Endometrial microvascular endothelial cells (primary cell): ENCODE data around the gene DENND4A. TPM values are rescaled to one million over a fixed set of nuclear protein-coding genes. Genes with fewer than 3 reads are reported as not detected.
"Not testable (repeated sequence)": the region's sequence is repeated elsewhere in the genome, so short reads cannot be mapped to it uniquely, and the experiment has no call there.

Source experiments
- in situ Hi-C: cut with HindIII; loops from 2 replicates; pipeline ENCODE4 v1.10.0; 2017; ENCODE audit warnings: low sequenced_read_pairs, low pct_unique_long_range_greater_than_20kb; ENCODE audit errors: inconsistent ontology term
- total RNA-seq: library from RNA; depleted of rRNA; stranded (reverse); fragments of >200 nt; gene quantifications from one replicate; pipeline ENCODE4 v1.2.3, GENCODE V29; 2015; ENCODE audit errors: inconsistent ontology term

DENND4A gene
- total RNA-seq, 1 donor from 2014 or later = 21.2 TPM

GRCh38 chr15:65766422-65767263 lies 25.4 kb downstream of the DENND4A start:
- in situ Hi-C loops = no loop called here

DNA sequence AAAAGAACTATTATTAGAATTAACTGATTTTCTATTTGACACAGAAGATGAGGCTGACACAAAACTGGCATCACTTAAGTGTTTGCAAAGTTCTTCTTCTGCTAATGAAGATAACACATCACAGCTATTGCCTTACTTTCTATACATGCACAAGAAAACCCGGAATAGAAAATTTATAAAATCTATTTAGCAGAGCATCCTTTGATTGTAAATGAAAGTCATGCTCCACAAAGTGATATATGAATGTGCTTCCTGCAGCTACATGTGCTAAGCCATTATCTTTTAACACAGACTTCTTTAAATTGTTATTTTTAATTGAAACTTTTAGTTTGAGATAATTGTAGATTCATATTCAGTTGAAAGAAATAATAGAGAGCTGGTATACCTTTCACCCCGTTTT lies 27.0 kb downstream of the DENND4A start:
- in situ Hi-C loops = no loop called here

GRCh38 chr15:65762914-65763787 lies 28.9 kb downstream of the DENND4A start:
- in situ Hi-C loops = no loop called here

DNA sequence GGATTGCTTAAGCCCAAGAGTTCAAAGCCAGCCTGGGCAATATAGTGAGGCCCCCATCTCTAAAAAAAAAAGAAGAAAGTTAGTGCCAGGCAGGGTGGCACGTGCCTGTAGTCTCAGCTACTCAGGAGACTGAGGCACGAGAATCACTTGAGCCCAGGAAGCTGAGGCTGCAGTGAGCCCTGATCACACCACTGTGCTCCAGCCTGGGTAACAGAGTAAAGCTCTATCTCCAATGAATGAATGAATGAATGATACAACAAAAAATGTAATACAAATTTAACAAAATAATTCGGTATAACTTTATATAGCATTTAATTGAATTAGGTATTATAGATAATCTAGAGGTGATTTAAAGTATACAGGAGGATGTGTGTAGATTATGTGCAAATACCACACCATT lies 29.7 kb downstream of the DENND4A start:
- in situ Hi-C loops = no loop called here

- in situ Hi-C loops = no loop called here
Observed at GRCh38 chr15:65761210-65761926, 30.7 kb downstream of the DENND4A start.

GRCh38 chr15:65759441-65759840 lies 32.7 kb downstream of the DENND4A start:
- in situ Hi-C loops = no loop called here

GRCh38 chr15:65758242-65758641 lies 33.9 kb downstream of the DENND4A start:
- in situ Hi-C loops = no loop called here

GRCh38 chr15:65757256-65757655 lies 34.8 kb downstream of the DENND4A start:
- in situ Hi-C loops = no loop called here

DNA sequence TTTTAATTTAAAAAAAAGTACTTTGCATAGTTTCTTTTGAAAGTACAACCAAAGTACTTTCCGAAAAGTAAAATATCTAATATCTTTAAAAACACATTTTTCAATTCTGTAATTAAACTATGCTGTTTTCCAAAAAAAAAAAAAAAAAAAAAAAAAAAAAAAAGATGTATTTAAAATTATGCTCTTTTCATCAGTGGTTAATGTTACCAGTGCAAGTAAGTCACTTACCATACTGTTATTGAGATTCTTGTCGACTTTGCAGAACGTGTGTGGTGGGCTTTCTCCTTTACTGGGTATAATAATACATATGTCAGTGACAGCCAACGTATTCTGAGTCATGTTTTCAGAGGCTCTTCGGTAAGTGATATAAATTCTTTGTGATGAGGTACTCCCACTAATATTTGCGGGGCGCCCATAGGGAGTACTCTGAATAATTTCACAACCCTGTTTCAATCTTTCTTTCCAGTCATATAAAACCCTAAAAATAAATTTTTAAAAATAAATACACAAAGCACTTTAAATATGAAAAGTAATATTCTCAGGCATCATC lies 39.9 kb downstream of the DENND4A start:
- in situ Hi-C loops = no loop called here

GRCh38 chr15:65751431-65751830 lies 40.7 kb downstream of the DENND4A start:
- in situ Hi-C loops = no loop called here

- in situ Hi-C loops = no loop called here
Observed at GRCh38 chr15:65747265-65747664, 44.8 kb downstream of the DENND4A start.

- in situ Hi-C loops = no loop called here
Observed at GRCh38 chr15:65743637-65744252, 48.3 kb downstream of the DENND4A start.

DNA sequence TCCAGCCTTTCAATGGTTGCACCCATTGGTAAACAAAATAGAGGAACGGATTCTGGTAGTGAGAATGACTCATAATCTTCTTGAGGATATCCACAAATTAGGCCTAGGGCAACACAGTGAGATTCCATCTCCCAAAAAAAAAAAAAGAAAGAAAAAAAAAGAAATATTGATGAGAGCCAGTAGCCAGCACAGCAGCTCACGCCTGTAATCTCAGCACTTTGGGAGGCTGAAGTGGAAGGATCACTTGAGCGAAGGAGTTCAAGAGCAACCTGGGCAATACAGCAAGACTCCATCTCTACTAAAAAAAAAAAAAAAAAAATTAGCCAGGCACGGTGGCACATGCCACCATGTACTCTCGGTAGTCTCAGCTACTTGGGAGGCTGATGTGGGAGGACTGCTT lies 51.9 kb downstream of the DENND4A start:
- in situ Hi-C loops = no loop called here

DNA sequence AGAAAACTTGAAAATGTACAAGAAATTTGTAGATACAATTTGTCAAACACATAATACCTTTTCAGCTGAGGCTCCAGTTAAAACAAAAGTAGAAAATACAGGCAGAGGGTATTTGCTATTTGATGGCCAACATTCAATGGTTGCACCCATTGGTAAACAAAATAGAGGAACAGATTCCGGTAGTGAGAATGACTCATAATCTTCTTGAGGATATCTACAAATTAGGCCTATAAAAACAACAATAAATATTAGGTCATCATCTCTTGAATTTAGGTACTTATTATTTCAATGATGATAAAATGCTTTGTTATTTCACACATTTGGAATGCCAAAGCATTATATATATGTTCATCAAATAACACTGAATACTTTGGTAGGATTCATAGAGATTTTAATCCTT lies 53.4 kb downstream of the DENND4A start:
- in situ Hi-C loops = no loop called here

DNA sequence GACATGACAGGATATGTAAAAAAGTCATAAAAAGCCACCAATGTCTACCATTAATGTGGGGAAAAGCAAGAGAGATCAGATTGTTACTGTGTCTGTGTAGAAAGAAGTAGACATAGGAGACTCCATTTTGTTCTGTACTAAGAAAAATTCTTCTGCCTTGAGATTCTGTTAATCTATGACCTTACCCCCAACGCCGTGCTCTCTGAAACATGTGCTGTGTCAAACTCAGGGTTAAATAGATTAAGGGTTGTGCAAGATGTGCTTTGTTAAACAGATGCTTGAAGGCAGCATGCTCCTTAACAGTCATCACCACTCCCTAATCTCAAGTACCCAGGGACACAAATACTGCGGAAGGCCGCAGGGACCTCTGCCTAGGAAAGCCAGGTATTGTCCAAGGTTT lies 58.5 kb downstream of the DENND4A start:
- in situ Hi-C loops = not testable (repeated sequence)

DNA sequence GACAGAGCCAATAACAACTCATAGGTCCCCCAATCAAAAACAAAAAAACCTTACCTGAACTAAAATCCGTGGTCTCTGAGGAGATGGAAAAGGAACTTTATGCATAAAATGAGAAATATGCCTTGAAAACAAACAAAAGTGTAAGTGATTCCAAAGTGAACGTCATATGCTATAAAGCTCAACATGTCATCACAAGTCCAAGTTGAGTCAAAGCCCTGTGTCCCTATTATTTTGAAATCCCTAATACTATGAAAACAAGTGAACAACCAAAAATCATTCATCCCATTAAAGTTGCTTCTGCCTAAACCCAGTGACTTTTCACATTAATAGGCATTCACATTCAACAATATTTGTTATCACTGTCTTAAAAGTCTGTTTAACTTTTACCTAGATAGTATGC lies 59.4 kb downstream of the DENND4A start:
- in situ Hi-C loops = no loop called here

DNA sequence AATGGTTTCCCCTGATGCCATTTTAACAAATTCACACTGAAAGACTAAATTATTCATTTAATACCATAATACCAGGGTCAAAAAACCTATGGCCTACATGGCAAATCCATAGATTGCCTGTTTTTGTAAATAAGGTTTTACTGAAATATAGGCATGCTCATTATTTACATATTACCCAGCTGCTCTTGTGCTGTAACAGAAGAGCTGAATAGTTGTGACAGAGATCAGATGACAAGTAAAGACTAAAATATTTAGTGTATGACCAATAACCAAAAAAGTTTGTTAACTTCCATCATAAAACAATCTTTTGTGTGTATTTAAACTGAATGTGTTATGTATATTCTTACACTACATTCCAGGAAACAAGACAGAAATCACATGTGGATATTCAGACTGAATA lies 60.2 kb downstream of the DENND4A start:
- in situ Hi-C loops = no loop called here

GRCh38 chr15:65730549-65731172 lies 61.4 kb downstream of the DENND4A start:
- in situ Hi-C loops = no loop called here
